ENCODE data around the gene CFAP97D2. TPM values are rescaled to one million over a fixed set of nuclear protein-coding genes. Genes with fewer than 3 reads are reported as not detected.

CFAP97D2 gene
- total RNA-seq, 1 donor from 2014 or later: not detected

DNA sequence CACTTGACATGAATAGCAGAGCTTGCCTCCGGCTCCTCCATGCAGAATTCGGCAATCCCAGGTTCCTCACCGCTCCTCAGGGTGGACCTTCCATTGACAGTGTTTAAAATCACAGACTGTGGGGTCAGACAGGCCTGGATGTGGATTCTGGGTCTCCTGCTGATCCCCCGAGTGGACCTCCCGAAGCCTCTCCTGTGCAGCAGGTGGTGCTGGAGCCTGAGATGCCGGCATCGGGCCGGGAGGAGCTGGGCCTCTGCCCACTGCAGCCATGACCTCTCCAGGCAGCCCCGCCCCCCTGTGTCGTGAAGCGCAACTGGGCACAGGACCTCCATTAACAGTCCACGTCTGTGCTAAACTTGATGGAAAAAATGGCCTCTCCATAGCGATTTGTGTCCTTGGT lies 45.1 kb downstream of the CFAP97D2 start:
- Histone ChIP-seq H3K27me3 (ENCODE audit: control insufficient read depth, insufficient read depth, low read length) (peaks cover 6% of the 10 kb centered on the region), H3K4me3 (ENCODE audit: low read depth, low read length) (no peak overlapping the region), H3K36me3 (ENCODE audit: control insufficient read depth, insufficient read depth, low read length) (no peaks in the 10 kb centered on the region)
- TF ChIP-seq, protein P1, sequence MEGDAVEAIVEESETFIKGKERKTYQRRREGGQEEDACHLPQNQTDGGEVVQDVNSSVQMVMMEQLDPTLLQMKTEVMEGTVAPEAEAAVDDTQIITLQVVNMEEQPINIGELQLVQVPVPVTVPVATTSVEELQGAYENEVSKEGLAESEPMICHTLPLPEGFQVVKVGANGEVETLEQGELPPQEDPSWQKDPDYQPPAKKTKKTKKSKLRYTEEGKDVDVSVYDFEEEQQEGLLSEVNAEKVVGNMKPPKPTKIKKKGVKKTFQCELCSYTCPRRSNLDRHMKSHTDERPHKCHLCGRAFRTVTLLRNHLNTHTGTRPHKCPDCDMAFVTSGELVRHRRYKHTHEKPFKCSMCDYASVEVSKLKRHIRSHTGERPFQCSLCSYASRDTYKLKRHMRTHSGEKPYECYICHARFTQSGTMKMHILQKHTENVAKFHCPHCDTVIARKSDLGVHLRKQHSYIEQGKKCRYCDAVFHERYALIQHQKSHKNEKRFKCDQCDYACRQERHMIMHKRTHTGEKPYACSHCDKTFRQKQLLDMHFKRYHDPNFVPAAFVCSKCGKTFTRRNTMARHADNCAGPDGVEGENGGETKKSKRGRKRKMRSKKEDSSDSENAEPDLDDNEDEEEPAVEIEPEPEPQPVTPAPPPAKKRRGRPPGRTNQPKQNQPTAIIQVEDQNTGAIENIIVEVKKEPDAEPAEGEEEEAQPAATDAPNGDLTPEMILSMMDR (IDR thresholded peaks at IDR 0.05; ENCODE audit: insufficient read depth, low read length, poor library complexity, severe bottlenecking): no peak
- no peak for DNase-seq (ENCODE audit: low read depth)

DNA sequence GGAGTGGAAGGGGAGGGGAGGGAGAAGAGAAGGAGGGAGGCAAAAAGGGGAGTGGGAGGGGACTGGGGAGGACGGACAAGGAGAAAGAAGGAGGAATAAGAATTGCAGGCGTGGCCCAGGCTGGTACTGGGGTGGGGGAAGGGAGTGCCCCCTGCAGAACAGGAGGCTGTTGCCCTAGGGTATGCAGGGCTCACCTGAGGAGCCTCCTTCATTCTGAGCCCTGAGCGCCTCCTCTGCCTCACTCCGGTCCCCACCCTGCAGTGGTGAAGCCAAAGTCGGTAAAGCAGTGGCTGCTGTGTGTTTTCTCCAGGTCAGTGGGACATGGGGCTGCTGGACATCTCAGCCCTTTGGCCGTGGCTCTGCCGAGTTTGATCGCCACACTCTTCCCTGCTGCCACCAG lies 46.6 kb downstream of the CFAP97D2 start:
- TF ChIP-seq, protein P1 (IDR thresholded peaks at IDR 0.05; ENCODE audit: insufficient read depth, low read length, poor library complexity, severe bottlenecking): no peak
- no peak for DNase-seq (ENCODE audit: low read depth)
- H3K27me3 ChIP-seq (ENCODE audit: control insufficient read depth, insufficient read depth, low read length): peaks cover 6% of the 10 kb centered on the region
- H3K4me3 ChIP-seq (ENCODE audit: low read depth, low read length): no peak overlapping the region
- no peaks in the 10 kb centered on the region for H3K36me3 ChIP-seq (ENCODE audit: control insufficient read depth, insufficient read depth, low read length)

DNA sequence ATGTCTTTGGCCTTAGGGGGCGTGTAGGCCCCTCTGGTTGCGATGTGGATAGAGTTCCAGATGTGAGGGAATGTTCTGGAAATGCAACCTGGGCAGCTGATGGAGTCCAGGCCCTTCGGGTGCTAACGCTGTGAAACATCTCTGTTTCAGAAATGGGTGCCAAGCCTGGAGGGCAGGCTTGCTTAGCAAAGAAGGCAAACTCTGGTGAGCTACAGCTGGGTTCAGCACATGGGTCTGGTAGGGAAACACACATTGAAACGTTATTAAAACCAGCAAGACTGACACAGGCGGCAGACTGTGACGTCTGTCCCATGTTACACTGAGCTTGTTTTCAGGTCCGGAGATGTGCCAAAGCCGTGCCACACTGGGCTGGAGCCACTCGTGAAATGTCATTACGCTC lies 47.0 kb downstream of the CFAP97D2 start:
- Histone ChIP-seq H3K4me3 (ENCODE audit: low read depth, low read length) (no peak overlapping the region), H3K27me3 (ENCODE audit: control insufficient read depth, insufficient read depth, low read length) (peaks cover 6% of the 10 kb centered on the region), H3K36me3 (ENCODE audit: control insufficient read depth, insufficient read depth, low read length) (no peaks in the 10 kb centered on the region)
- TF ChIP-seq, protein P1 (IDR thresholded peaks at IDR 0.05; ENCODE audit: insufficient read depth, low read length, poor library complexity, severe bottlenecking): no peak
- DNase-seq (ENCODE audit: low read depth): no peak

DNA sequence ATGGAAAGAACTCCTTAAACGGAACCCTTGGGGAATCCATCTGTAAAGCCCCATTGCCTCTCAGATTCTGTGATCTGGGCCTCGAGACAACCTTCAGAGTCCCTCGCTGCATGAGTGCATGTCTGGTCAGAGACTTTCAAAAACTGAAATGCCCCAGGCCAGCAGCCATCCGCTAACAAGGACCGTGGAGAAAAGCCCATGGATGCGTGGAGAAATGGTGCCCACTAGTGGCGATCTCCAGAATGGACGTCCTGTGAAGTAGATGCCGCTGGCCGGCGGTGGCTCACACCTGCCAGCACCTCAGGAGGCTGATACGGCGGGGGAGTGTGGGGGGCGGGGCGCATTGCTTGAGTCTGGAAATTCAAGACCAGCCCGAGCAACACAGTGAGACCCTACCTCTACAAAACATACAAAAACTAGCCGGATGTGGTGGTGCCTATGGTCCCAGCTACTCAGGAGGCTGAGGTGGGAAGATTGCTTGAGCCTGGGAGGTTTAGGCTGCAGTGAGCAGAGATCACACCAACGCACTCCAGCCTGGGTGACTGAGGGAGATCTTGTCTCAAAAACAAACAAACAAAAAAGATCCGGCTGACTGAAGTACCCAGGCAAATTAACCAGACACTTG lies 47.8 kb downstream of the CFAP97D2 start:
- Histone ChIP-seq H3K4me3 (ENCODE audit: low read depth, low read length) (no peak overlapping the region), H3K36me3 (ENCODE audit: control insufficient read depth, insufficient read depth, low read length) (no peaks in the 10 kb centered on the region), H3K27me3 (ENCODE audit: control insufficient read depth, insufficient read depth, low read length) (peaks cover 6% of the 10 kb centered on the region)
- peak; percentile 26 for DNase-seq (ENCODE audit: low read depth)
- TF ChIP-seq, protein P1 (IDR thresholded peaks at IDR 0.05; ENCODE audit: insufficient read depth, low read length, poor library complexity, severe bottlenecking): peak; percentile 96

DNA sequence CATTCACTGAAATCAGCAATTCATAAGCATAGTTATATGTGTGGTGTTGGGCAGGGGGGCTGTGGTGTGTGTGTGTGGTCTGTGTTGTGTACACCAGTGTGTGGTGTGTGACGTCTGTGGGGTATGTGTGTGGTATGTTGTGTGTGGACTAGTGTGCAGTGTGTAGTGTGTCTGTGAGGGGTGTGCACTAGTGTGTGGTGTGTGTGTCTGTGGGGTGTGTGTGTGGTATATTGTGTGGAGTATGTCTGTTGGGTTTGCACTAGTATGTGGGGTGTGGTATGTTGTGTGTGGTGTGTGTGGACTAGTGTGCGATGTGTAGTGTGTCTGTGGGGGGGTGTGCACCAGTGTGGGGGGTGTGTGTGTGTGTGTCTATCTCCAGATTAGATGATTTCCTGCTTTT lies 48.5 kb downstream of the CFAP97D2 start:
- TF ChIP-seq, protein P1 (IDR thresholded peaks at IDR 0.05; ENCODE audit: insufficient read depth, low read length, poor library complexity, severe bottlenecking): no peak
- DNase-seq (ENCODE audit: low read depth): no peak
- H3K36me3 ChIP-seq (ENCODE audit: control insufficient read depth, insufficient read depth, low read length): no peaks in the 10 kb centered on the region

DNA sequence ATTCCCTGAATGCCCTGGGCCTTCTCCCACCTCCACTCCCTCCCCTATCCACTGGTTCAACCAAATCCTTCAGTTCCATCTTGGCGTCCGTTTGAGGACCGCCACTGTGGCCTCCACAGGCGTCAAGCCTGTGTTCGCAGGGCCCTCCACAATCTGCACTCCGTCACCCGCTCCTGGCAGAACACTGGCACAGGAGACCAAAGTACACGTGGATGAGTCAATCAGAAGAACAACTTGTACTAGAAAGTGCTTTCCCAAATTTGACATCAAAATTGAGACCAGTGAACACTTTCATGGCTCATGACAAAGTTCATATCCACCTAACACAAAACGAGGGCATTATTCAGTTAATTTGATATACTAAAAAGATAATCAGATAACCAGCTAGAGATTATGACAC lies 49.1 kb downstream of the CFAP97D2 start:
- Histone ChIP-seq H3K27me3 (ENCODE audit: control insufficient read depth, insufficient read depth, low read length) (peaks cover 6% of the 10 kb centered on the region), H3K36me3 (ENCODE audit: control insufficient read depth, insufficient read depth, low read length) (no peaks in the 10 kb centered on the region), H3K4me3 (ENCODE audit: low read depth, low read length) (no peak overlapping the region)
- no peak for DNase-seq (ENCODE audit: low read depth)
- TF ChIP-seq, protein P1 (IDR thresholded peaks at IDR 0.05; ENCODE audit: insufficient read depth, low read length, poor library complexity, severe bottlenecking): no peak

More for the DNA sequence above, 48.5 kb downstream of the CFAP97D2 start:
- Histone ChIP-seq H3K4me3 (ENCODE audit: low read depth, low read length) (no peak overlapping the region), H3K27me3 (ENCODE audit: control insufficient read depth, insufficient read depth, low read length) (peaks cover 6% of the 10 kb centered on the region)
